GM12892 (cell line): ENCODE data around the gene AHCTF1.

Source experiments
- POLR2A ChIP-seq: IDR thresholded peaks from 2 replicates; pipeline ENCODE4 v1.6.1; 2011; ENCODE audit warnings: low read depth, low read length, control low read depth
- POLR2AphosphoS5 ChIP-seq: IDR thresholded peaks from 2 replicates; pipeline ENCODE4 v1.6.1; 2011; ENCODE audit warnings: low read depth, low read length, control low read depth

GRCh38 chr1:246794828-246795671 is 136.7 kb downstream of the AHCTF1 start:
- TF ChIP-seq POLR2A (no peak), POLR2AphosphoS5 (no peak)
